ENCODE results near the gene HERPUD2.
"Not testable (repeated sequence)": the region's sequence is repeated elsewhere in the genome, so short reads cannot be mapped to it uniquely, and the experiment has no call there.

HERPUD2 gene

DNA sequence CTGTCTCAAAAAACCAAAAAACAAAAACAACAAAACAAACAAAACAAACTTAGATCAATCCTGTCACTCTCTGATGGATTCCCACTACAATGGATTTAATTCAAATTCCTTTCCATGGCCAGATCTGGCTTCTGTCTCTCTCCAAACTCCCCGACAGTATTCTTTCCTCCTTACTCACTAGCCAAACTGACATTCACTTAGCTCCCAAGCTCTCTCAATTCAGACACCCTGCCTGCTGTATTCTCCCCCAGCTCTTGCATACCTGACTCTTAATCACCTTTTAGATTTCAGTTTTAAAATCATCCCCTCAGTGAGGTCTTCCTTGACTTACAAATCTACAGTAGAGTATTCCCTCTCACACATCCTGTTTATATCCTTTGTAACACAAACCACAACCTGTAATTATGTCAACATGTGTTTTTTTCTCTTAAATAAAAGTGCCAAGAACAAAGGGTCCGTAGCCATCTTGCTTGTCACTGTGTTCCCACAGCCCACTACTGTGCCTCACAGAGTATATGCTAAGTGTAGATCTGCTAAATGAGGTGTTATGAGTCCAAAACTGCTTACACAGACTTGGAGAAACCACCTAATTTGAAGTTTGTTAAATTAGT is 14.4 kb downstream of the HERPUD2 start:
- peak; percentile 51 for DNase-seq (ENCODE audit: low read depth, low spot score)

DNA sequence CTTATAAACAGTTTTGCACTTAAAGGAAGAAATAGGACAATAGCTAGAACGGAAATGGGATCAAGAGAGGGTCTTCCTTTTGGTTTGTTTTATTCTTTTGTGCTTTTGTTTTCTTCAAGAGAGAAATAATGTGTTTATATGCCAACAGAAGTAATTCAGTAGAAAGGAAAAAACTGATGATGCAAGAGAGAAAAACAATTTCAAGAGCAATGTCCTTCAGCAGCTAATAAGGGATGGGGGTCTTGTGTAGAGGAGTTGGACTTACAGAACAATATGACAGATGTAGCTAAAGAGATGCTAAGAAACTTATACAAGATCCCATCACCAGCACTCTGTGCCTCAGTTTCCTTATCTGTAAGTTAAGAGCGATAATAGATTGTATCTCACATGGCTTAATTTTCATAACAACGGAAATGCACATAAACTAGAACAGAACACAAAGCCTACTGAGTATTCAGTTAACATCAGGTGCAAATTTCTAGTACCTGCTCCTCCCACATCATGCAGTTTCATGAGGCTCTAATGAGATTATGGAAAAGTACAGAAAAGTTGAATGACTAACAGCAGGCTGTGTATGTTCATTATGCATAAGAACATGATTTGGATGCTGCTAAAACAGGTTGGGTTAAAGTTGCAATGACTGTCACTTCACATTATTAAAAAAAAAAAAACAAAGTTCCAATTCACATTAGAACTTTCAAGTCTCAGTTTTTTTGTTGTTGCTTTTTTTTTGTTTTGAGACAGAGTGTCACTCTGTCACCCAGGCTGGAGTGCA is 17.2 kb downstream of the HERPUD2 start:
- DNase-seq (ENCODE audit: low read depth, low spot score), result no peak

DNA sequence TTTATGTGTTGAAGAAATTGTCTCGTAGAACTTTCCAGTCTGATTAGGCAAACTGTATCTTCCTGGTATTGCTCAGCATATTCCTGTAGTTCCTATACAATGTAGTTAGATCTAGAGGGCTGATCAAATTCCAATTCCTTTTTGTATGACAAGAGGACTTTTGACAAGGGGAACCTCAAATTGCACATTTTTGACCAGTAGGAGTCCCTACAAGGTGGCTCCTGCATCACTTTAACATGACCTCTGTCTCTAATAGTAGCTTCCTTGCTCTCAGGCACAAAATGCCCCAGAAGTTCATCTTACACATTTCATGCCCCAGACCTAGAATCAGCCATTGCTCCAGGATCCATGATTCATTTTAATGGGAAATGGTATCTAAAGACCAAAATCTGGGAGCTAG is 18.7 kb downstream of the HERPUD2 start:
- no peak for DNase-seq (ENCODE audit: low read depth, low spot score)

DNA sequence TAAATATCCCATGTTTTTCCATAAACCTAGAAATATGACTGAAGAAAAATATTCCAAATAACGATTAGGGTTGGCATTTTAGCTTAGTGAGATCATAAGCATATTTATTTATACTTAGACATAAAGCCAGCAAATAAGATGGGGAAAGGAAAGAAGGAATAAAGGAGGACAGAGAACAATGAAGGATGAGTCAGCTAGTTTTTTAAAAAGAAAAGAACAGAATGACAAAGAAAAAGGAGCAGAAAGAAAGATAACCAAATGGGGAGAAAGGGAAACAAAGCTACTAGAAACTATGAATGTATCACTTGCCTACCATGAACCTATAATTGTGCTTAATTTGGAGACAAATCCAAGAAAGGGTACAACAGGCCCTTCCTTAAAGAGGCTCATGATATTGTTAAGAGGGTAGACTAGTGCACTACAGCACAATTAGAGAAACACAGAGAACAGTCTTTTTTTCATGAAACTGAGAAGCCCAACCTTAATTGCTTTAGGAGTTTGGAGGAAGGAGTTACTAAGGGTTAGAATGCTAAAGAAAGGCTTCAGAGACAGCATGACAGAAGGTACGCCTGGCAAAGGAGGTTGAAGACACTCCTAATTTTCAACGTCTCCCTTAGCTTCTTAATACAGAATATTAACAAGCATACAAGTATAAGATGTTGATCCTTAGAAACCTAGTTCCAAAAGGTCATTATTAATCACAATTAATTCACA is 23.9 kb downstream of the HERPUD2 start:
- no peak for DNase-seq (ENCODE audit: low read depth, low spot score)

DNA sequence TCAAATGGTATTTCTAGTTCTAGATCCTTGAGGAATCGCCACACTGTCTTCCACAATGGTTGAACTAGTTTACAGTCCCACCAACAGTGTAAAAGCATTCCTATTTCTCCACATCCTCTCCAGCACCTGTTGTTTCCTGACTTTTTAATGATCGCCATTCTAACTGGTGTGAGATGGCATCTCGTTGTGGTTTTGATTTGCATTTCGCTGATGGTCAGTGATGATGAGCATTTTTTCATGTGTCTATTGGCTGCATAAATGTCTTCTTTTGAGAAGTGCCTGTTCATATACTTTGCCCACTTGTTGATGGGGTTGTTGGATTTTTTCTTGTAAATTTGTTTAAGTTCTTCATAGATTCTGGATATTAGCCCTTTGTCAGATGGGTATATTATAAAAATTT is 34.5 kb downstream of the HERPUD2 start:
- not testable (repeated sequence) for DNase-seq (ENCODE audit: low read depth, low spot score)

DNA sequence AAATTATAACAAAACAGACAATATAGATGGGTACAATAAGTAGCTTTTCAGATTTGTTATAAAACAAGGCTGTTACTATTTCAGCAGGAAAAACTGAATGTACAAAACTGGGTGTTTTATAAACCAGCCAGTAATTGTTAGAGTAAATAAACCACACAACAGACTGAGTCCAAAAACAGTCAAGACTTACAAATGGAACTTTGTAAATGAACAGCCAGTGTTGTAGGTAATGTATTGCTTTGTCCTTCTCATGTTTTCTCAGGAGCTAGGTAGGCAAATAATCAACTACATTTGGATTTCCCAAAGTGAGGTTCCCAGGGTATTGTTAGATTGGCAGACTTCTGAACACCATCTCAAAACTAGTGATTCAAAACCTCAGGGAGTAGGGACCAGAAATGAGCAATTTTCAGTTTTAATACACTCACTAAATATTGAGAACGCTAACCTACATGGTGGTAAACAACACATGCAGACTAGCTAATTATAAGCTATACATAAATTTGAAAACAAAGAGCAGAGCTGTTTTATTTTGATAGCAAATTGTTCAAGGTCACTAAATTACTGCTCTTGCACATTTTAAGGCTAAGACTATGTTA is 36.2 kb downstream of the HERPUD2 start:
- DNase-seq (ENCODE audit: low read depth, low spot score), result no peak

DNA sequence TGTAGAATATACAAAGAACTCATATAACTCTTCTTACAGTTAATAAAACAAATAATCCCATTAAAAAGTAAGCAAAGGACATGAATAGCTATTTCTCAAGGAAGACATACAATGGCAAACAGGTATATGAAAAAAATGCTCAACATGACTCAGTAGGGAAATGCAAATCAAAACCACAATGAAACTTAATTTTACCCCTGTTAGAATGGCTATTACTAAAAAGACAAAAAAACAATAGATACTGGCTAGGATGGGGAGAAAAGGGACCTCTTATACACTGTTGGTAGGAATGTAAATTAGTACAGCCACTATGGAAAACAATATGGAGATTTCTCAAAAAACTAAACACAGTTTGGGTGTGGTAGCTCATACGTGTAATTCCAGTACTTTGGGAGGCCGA is 37.8 kb downstream of the HERPUD2 start:
- DNase-seq (ENCODE audit: low read depth, low spot score), result no peak

DNA sequence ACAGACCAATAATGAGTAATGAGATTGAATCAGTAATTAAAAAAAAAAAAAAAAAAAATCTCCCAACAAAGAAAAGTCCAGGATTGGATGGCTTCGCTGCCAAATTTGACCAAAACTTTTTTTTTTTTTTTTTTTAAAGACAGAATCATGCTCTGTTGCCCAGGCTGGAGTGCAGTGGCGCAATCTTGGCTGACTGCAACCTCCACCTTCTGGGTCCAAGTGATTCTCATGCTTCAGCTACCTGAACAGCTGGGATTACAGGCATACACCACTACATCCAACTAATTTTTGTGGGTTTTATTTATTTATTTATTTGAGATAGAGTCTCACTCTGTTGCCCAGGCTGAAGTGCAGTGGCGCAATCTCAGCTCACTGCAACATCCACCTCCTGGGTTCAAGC is 40.4 kb downstream of the HERPUD2 start:
- not testable (repeated sequence) for DNase-seq (ENCODE audit: low read depth, low spot score)

DNA sequence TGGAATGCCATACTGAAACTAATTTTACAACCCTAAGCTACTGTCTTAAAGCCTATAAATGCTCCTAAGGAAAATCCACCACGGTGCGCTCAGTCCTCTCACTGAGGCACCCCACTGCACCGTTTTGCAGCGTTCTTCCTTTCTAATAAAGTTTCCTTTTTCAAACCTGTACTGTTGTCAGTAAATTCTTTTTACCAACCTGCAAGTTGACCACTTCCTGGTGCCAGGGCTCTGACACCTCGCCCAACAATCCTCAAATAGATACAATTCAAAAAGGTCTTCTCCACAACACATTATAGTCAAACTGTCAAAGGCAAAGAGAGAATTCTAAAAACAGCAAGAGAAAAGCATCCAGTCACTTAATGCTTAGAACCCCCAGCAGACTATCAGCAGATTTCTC is 42.8 kb downstream of the HERPUD2 start:
- no peak for DNase-seq (ENCODE audit: low read depth, low spot score)

DNA sequence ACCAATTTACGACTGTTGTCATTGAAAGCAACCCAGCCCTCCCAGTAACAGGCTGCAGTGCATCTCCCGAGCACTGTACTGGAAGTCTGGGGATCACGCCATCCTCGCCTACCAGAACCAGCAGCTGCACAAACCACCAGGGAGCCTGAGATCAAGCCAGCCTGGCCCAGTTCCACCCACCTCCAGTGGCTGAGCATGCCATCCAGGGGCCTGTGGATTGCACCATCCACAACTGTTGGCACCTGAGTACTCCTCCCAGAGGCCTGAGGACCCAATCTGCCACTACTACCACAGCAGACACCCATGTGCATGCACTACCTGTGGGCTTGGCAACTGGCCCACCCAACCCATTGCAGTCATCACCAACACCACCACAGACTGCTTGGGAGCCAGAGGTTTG is 44.2 kb downstream of the HERPUD2 start:
- no peak for DNase-seq (ENCODE audit: low read depth, low spot score)

DNA sequence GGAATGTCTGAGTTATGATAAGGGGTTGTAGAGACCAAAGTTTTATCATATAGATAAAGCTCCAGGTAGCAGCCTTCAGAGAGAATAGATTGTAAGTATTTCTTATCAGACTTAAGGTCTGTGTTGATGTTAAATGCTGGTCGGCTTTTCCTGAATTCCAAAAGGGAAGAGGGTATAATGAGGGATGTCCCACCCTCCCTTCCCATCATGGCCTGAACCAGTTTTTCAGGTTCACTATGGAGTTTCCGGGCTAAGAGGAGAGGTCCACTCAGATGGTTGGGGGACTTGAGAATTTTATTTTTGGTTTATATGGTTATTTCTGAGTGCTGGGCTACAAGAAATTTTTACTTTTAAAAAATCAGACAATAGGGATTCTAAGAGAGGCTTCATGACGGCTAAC is 45.2 kb downstream of the HERPUD2 start:
- no peak for DNase-seq (ENCODE audit: low read depth, low spot score)

DNA sequence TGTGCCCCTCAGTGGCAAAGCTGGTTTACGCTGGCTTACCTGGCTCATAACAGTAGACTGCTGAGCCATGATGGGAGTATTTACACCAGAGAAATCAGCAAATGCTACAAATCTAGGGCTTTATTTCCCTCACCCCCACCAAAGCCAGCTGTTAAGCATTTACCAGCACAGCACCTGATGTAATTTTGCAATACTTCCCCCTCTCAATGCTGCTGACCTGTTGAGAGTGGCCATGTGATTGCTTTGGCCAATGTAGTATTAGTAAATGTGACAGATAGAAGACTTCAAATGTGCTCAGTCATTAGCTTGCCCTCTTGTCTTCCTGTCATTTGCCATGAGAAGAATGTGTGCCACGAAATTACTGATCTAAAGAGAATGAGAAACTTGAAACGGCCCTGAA is 46.6 kb downstream of the HERPUD2 start:
- DNase-seq (ENCODE audit: low read depth, low spot score), result no peak

DNA sequence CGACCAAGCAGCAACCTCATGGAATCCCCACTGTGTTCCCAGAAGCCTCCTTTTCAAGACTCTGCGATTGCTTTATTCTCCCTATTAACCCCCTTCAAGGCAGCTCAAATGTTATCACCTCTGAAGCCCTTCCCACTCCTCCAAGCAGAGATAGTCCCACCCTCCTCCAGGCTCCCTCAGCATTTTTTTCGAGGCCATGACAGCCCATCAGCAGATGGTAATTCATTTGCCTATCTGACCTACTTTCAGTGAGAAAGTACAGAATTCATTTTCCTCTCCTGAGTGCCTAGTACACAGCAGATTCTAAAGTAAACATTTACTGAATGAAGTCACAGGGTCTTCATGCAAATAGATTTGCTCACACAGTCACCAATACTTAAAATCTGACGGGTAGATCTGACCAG is 47.8 kb downstream of the HERPUD2 start:
- DNase-seq (ENCODE audit: low read depth, low spot score), result peak; percentile 19

DNA sequence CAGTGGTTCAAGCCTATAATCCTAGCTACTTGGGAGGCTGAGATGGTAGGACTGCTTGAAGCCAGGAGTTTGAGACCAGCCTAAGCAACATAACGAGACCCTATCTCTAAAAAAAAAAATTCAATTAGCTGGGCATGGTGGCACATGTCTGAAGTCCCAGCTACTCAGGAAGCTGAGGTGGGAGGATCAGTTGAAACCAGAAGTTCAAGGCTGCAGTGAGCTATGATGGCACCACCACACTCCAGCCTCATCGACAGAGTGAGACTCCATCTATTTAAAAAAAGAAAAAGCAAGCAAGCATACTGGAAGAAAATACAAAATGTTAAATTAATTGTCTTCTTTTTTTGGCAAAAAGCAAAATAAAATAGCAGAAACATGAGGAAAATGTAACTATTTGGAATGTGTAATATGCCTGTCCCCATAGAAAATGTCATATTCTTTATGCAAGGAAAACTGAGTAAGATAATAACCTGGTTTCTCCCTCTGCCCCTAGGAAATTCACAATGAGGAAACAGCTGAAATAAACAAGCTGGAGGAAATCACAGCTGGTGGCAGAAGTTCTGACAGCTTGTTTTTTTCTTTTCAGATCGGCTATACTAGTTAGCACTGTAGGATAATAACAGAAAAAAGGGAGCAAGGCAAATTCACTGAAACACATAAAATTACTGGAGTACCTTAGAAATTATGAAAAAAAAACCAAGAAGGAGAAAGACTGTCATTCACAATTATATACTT is 48.5 kb downstream of the HERPUD2 start:
- no peak for DNase-seq (ENCODE audit: low read depth, low spot score)

DNA sequence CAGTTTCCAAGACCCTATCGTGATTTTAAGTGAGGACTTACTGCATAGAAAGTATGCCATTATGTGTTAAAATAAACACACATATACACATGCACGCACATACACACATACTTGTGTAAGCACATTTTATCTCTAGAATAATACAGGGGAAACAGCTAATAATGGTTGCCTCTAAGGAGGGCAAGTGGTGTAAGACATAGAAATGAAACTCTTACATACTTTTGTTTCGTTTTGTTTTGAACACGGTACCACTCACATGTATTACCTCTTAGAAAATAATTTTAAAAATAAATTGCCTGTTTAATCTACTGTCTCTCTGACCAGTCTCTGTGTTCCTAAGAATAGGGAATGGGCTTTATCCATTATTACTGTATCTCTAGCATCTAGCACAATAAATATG is 49.2 kb downstream of the HERPUD2 start:
- DNase-seq (ENCODE audit: low read depth, low spot score), result no peak

DNA sequence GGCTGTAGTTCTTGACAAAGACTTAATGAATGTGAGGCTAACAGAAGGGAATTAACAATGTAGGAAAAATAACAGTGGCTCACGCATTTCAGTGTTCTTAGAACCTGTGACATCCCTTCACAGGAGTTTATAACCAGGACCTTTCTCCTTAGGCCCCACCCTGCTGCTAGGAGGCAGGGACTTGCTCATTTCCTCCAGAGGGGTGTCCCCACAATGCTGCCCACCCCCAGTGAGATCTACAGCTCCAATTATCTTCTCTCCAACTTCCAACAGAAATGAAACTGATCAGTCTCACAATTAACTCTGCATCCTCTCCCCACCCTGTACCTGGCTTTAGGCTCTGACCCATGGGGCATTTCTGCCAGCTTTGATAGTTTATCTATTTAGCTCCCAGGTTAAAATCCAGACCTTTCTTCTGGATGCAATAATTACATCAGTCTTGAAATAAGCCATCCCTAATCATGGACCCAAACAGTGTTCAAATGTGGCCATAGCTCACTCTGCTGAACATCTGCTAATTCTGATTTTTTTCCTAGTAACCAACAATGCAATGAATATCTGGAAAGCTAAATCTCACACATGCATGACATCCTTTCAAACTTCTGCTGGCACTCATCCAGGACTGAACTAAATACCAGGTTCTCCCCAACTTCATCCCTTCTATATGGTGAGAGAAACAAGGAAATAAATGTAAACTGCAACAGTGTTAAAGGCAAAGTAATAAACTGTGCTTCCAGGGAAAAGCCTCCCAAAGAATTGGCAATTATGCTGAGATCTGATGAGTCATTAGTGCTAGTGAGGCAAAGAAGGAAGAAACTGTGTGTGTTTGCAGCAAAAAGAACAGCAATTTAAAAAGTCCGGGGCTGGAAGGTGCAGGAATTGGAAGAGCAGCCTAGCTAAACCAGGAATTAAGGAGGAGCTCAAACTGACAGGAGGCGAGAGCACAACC is 64.6 kb downstream of the HERPUD2 start:
- DNase-seq (ENCODE audit: low read depth, low spot score), result peak; percentile 67

DNA sequence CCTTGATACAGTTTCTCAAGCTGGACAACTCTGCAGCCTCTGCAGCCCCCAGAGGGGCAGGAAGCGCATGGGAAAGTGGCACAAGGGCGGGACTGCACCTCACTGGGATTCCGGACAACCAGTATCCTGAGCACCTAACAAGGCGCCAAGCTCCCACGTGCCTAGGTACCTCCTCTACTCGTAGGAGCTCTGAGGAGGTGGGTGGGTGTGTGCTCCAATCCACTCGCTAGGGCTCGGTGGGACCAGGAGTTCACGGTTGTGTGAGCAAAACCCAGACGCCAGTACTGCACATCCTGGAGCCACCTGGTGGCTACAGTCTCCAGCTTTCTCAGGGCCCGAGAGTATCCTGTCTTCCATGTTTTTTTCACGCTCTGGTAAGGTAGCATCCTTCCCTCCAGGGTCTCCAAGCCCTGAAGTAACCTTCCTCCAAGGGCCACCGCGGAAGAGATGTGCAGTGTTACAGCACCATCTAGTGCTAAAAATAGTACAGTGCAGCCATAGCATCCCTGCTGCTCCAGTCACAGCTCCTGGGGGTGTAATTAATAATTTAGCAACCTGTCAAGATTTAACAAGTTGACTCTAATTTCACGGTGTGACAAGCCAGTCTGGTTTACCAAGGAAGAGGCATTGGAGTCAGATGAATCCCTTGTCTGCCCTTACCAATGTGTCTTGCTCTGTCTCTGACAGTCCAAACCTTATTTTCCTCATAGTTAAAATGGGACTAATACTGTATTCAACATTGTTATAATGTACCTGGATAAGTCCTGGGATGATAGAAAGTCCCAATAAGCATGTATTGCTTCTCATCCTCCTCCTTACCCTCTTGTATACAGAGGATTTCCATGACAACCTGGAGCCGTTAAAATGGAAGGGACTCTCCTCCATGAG is 70.4 kb downstream of the HERPUD2 start:
- peak; percentile 61 for DNase-seq (ENCODE audit: low read depth, low spot score)

DNA sequence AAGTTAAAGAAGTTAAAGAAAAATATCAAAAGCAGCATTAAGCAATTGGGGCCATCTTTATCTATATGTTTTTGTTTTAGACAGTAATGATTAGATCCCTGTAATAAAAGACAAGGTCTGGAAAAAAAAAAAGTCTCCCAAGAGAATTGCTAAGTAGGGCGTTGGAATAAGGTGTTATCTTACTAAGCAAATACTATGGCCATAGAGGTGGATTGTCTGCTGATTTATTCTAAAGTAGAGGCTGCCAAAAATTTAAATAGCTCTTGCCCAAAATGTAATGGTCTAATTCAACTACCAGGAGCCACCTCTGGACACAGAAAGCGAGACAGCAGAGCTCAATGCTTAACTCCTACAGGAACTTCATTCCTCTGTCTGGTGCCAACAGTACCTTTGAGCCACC is 71.6 kb downstream of the HERPUD2 start:
- DNase-seq (ENCODE audit: low read depth, low spot score), result no peak

DNA sequence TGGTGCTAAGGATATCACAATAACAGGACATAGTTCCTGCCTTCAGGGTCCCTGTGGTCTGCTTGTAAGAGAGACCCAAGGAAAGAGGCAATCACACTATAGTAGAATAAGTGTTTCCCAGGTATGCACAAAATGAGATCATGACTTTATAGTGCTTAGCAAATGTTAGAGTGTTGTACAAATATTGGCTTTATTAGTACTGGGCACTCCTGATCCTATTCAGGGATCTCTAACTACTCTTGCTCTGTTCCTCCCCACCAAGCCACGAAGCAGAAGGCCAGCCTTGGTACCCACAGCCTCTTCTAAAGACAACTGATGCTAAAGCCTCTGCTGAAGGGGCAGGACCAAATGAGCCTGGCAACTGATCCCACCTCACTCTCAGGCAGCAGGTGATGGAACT is 75.1 kb downstream of the HERPUD2 start:
- no peak for DNase-seq (ENCODE audit: low read depth, low spot score)

DNA sequence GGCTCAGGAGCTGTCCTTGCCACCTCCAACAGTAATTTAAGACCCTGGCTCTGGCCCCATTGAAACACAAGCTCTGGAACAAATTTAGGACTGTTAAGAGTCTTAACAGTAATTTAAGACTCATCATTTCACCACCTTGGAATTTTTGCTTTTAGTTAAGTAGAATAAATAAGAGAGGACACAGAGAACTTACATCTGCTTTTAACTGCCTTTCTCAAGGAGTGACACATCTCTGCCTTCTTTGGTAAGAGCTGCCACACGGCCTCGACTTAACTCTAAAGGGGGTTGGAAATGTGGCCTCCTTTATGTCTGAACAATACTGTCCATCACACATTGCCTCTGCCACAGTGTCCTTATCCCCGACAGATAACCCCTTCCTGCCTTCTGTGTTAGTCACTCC is 77.9 kb downstream of the HERPUD2 start:
- DNase-seq (ENCODE audit: low read depth, low spot score), result no peak

All from astrocyte of the hippocampus (primary cell).